ENCODE results near the gene IGFALS.

IGFALS gene

GRCh38 chr16:1816396-1817275 is 23.1 kb upstream of the IGFALS start:
- no peak overlapping the region for H3K27ac ChIP-seq (ENCODE audit: low read length)
- H3K79me2 ChIP-seq (ENCODE audit: low read length) = peaks cover 6% of the 10 kb centered on the region; the same call in 1 of the 2 replicates
- H3K4me1 ChIP-seq (ENCODE audit: low read length) = no peaks in the 10 kb centered on the region
- no peaks in the 10 kb centered on the region for H3K9me2 ChIP-seq (replicated peaks; ENCODE audit: insufficient read depth, low read length)
- no peak overlapping the region for H3K4me3 ChIP-seq (ENCODE audit: low read length)
- TF ChIP-seq EZH2phosphoT487 (IDR thresholded peaks at IDR 0.05; ENCODE audit: low read length) = no peak
- no peak for TF ChIP-seq CTCF (IDR thresholded peaks at IDR 0.05; ENCODE audit: low read length)
- no peak for TF ChIP-seq EZH2 (optimal IDR thresholded peaks at IDR 0.05; ENCODE audit: low read depth, low read length)
- H3K27me3 ChIP-seq (replicated peaks; ENCODE audit: insufficient read depth, low read length) = no peaks in the 10 kb centered on the region
- no peaks in the 10 kb centered on the region for H3F3A ChIP-seq (ENCODE audit: insufficient read depth, low read length)
- H3K4me2 ChIP-seq (ENCODE audit: low read depth, low read length) = no peak overlapping the region
- no peak for DNase-seq
- no peak overlapping the region for H3K9ac ChIP-seq (ENCODE audit: low read length)
- no peaks in the 10 kb centered on the region for H3K9me3 ChIP-seq (replicated peaks; ENCODE audit: insufficient read depth, low read length)
- no peak overlapping the region for H2AFZ ChIP-seq (ENCODE audit: low read length)
- no peaks in the 10 kb centered on the region for H4K20me1 ChIP-seq (ENCODE audit: insufficient read depth, low read length)
- no peaks in the 10 kb centered on the region for H3K36me3 ChIP-seq (replicated peaks; ENCODE audit: insufficient read depth, low read length)

- Histone ChIP-seq H3K27ac (ENCODE audit: low read length) (no peak overlapping the region), H3K27me3 (replicated peaks; ENCODE audit: insufficient read depth, low read length) (no peaks in the 10 kb centered on the region), H3K4me3 (ENCODE audit: low read length) (no peak overlapping the region), H2AFZ (ENCODE audit: low read length) (no peak overlapping the region), H3K4me2 (ENCODE audit: low read depth, low read length) (no peak overlapping the region), H3K9ac (ENCODE audit: low read length) (no peak overlapping the region), H3K36me3 (replicated peaks; ENCODE audit: insufficient read depth, low read length) (no peaks in the 10 kb centered on the region), H4K20me1 (ENCODE audit: insufficient read depth, low read length) (no peaks in the 10 kb centered on the region), H3K9me3 (replicated peaks; ENCODE audit: insufficient read depth, low read length) (no peaks in the 10 kb centered on the region), H3K79me2 (ENCODE audit: low read length) (peaks cover 6% of the 10 kb centered on the region; the same call in 1 of the 2 replicates), H3K9me2 (replicated peaks; ENCODE audit: insufficient read depth, low read length) (no peaks in the 10 kb centered on the region), H3F3A (ENCODE audit: insufficient read depth, low read length) (no peaks in the 10 kb centered on the region), H3K4me1 (ENCODE audit: low read length) (no peaks in the 10 kb centered on the region)
- DNase-seq = no peak
- no peak for TF ChIP-seq EZH2 (optimal IDR thresholded peaks at IDR 0.05; ENCODE audit: low read depth, low read length)
- no peak for TF ChIP-seq CTCF (IDR thresholded peaks at IDR 0.05; ENCODE audit: low read length)
- TF ChIP-seq EZH2phosphoT487 (IDR thresholded peaks at IDR 0.05; ENCODE audit: low read length) = no peak
Measured at GRCh38 chr16:1815461-1815860, 22.0 kb upstream of the IGFALS start.

GRCh38 chr16:1812732-1813163 is 19.2 kb upstream of the IGFALS start:
- Histone ChIP-seq H3K27me3 (replicated peaks; ENCODE audit: insufficient read depth, low read length) (no peaks in the 10 kb centered on the region), H3K4me2 (ENCODE audit: low read depth, low read length) (no peak overlapping the region), H3K79me2 (ENCODE audit: low read length) (peaks cover 6% of the 10 kb centered on the region; the same call in 1 of the 2 replicates), H2AFZ (ENCODE audit: low read length) (no peak overlapping the region), H3K4me1 (ENCODE audit: low read length) (no peaks in the 10 kb centered on the region), H3K9ac (ENCODE audit: low read length) (no peak overlapping the region), H3K36me3 (replicated peaks; ENCODE audit: insufficient read depth, low read length) (no peaks in the 10 kb centered on the region), H4K20me1 (ENCODE audit: insufficient read depth, low read length) (no peaks in the 10 kb centered on the region), H3K9me2 (replicated peaks; ENCODE audit: insufficient read depth, low read length) (no peaks in the 10 kb centered on the region), H3K27ac (ENCODE audit: low read length) (no peak overlapping the region), H3F3A (ENCODE audit: insufficient read depth, low read length) (no peaks in the 10 kb centered on the region), H3K9me3 (replicated peaks; ENCODE audit: insufficient read depth, low read length) (no peaks in the 10 kb centered on the region), H3K4me3 (ENCODE audit: low read length) (no peak overlapping the region)
- no peak for DNase-seq
- TF ChIP-seq EZH2phosphoT487 (IDR thresholded peaks at IDR 0.05; ENCODE audit: low read length) (no peak), CTCF (IDR thresholded peaks at IDR 0.05; ENCODE audit: low read length) (no peak), EZH2 (optimal IDR thresholded peaks at IDR 0.05; ENCODE audit: low read depth, low read length) (no peak)

Measured in MM.1S (cell line).